ENCODE results near the gene GFRAL.

DNA sequence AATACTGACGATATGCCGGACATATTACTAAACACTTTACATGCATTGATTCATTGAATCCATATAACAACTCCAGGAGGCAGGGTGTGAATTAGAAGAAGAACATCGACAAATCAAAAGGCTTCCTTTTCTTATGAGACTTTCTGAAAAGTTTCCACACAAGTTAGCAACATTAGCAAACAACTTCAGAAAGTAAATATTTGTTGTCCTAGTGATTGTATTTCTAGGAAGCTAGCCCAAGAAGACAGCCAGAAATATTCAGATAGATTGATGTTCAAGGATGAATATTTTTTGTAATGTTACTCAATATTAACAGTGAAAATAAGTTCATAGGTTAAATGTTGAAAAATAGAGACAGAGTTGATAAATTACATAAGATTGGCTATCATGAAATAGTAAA is 120.6 kb downstream of the GFRAL start:
- TF ChIP-seq CTCF (IDR thresholded peaks at IDR 0.05) (no peak), POLR2AphosphoS5 (IDR thresholded peaks at IDR 0.05; ENCODE audit: low read depth, low read length) (no peak)
